Calu3 (cell line): ENCODE results near the gene PRSS3. TPM values are rescaled to one million over a fixed set of nuclear protein-coding genes. Genes with fewer than 3 reads are reported as not detected.
"Not testable (repeated sequence)": the region's sequence is repeated elsewhere in the genome, so short reads cannot be mapped to it uniquely, and the experiment has no call there.

ENCODE experiments used
- BruUV-seq: library from RNA; stranded (reverse); fragments of 400-500 nt; replicated peaks from 2 replicates; lab custom pipeline; 2021; lab: Mats Ljungman, UMichigan
- CTCF ChIA-PET: fragments of 300-600 bp; sonication (Branson Sonifier 250); formaldehyde crosslinking; loops from one replicate; lab custom pipeline; 2022; ENCODE audit warnings: antibody characterized with exemption; lab: Charles Lee
- DNase-seq: peaks from one replicate; pipeline ENCODE4 v3.0.0; 2022
- H3K27ac Mint-ChIP-seq: one replicate; pipeline ENCODE4 v1.8.0; 2022; ENCODE audit warnings: mixed read lengths; ENCODE audit not compliant: unreplicated experiment
- H3K27me3 Mint-ChIP-seq: one replicate; pipeline ENCODE4 v1.8.0; 2022; ENCODE audit warnings: mixed read lengths; ENCODE audit not compliant: unreplicated experiment
- H3K36me3 Mint-ChIP-seq: one replicate; pipeline ENCODE4 v1.8.0; 2022; ENCODE audit warnings: mild to moderate bottlenecking, moderate library complexity, mixed read lengths; ENCODE audit not compliant: insufficient read depth, unreplicated experiment
- H3K4me1 Mint-ChIP-seq: one replicate; pipeline ENCODE4 v1.8.0; 2022; ENCODE audit warnings: mild to moderate bottlenecking, low read depth, mixed read lengths; ENCODE audit not compliant: unreplicated experiment
- H3K4me3 Mint-ChIP-seq: one replicate; pipeline ENCODE4 v1.8.0; 2022; ENCODE audit warnings: mild to moderate bottlenecking, low read depth, moderate library complexity, mixed read lengths; ENCODE audit not compliant: unreplicated experiment
- H3K9me3 Mint-ChIP-seq: one replicate; pipeline ENCODE4 v1.8.0; 2022; ENCODE audit warnings: low read depth, mixed read lengths; ENCODE audit not compliant: unreplicated experiment
- CTCF ChIP-seq: fragments of 200-600 bp; IDR thresholded peaks from one replicate; pipeline ENCODE4 v1.8.0; 2022; ENCODE audit warnings: antibody characterized with exemption; ENCODE audit not compliant: unreplicated experiment
- intact Hi-C: fragments of 100-400 bp; cut with micrococcal nuclease; formaldehyde crosslinking; loops from one replicate; pipeline ENCODE4 v1.10.0; 2022; ENCODE audit not compliant: unreplicated experiment
- total RNA-seq: library from RNA; stranded (reverse); gene quantifications from 2 replicates; pipeline ENCODE4 v1.2.3, GENCODE V29; 2022

The PRSS3 gene
- total RNA-seq, 1 experiment from 2014 or later, result 19.0 TPM

- no peaks in the 10 kb centered on the region for H3K27me3 Mint-ChIP-seq
- TF ChIP-seq CTCF, result no peak
- CTCF ChIA-PET, result no interaction called here
- no peaks in the 10 kb centered on the region for H3K9me3 Mint-ChIP-seq
- peaks cover 5% of the 10 kb centered on the region for H3K36me3 Mint-ChIP-seq
- intact Hi-C loops, result no loop called here
- BruUV-seq, result no TSS peak
- no peak for DNase-seq
- H3K4me1 Mint-ChIP-seq, result no peaks in the 10 kb centered on the region
- no peak overlapping the region for H3K4me3 Mint-ChIP-seq
- H3K27ac Mint-ChIP-seq, result no peak overlapping the region
Observed at GRCh38 chr9:33835625-33836260, 40.4 kb downstream of the PRSS3 start.

GRCh38 chr9:33836261-33836660 lies 40.9 kb downstream of the PRSS3 start:
- H3K27ac Mint-ChIP-seq, DNase-seq, H3K36me3 Mint-ChIP-seq, H3K4me1 Mint-ChIP-seq, H3K27me3 Mint-ChIP-seq, CTCF ChIA-PET, H3K9me3 Mint-ChIP-seq, BruUV-seq, H3K4me3 Mint-ChIP-seq, intact Hi-C loops: not testable (repeated sequence)

- DNase-seq, result no peak
- CTCF ChIA-PET, result no interaction called here
- TF ChIP-seq CTCF, result no peak
- Mint-ChIP-seq H3K4me1 (no peaks in the 10 kb centered on the region), H3K27me3 (no peaks in the 10 kb centered on the region), H3K27ac (no peak overlapping the region), H3K9me3 (no peaks in the 10 kb centered on the region), H3K36me3 (peaks cover 5% of the 10 kb centered on the region), H3K4me3 (no peak overlapping the region)
- BruUV-seq, result no TSS peak
- intact Hi-C loops, result no loop called here
Observed at GRCh38 chr9:33837138-33837537, 41.8 kb downstream of the PRSS3 start.

DNA sequence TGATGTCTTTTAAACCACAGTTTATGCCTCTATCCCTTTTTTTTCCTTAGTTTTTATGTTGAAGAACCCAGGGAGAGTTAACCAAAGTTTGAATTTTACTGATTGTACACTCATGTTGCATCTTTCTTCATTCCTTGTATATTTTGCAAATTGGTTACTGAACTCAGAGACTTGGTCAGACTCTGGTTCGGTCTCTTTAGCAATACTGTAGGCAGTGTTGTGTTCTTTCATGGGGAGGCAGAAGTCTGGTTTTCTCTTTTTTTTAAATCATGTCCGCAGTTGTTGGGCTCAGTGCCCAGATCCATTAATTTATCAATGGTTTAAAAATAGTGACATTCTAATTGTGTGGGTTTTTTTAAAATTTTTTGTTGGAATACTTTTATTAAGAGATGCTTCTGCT lies 45.0 kb downstream of the PRSS3 start:
- intact Hi-C loops, result no loop called here
- no peak for DNase-seq
- no peak for TF ChIP-seq CTCF
- Mint-ChIP-seq H3K27me3 (no peaks in the 10 kb centered on the region), H3K4me3 (no peak overlapping the region), H3K27ac (no peak overlapping the region), H3K36me3 (peaks cover 8% of the 10 kb centered on the region), H3K9me3 (no peaks in the 10 kb centered on the region), H3K4me1 (no peaks in the 10 kb centered on the region)
- BruUV-seq, result no TSS peak
- CTCF ChIA-PET, result no interaction called here

- H3K4me3 Mint-ChIP-seq, result no peak overlapping the region
- H3K4me1 Mint-ChIP-seq, result peaks cover 17% of the 10 kb centered on the region
- BruUV-seq, result no TSS peak
- H3K36me3 Mint-ChIP-seq, result peaks cover 8% of the 10 kb centered on the region
- no peak for DNase-seq
- CTCF ChIA-PET, result no interaction called here
- no peaks in the 10 kb centered on the region for H3K9me3 Mint-ChIP-seq
- intact Hi-C loops, result no loop called here
- H3K27me3 Mint-ChIP-seq, result no peaks in the 10 kb centered on the region
- no peak overlapping the region for H3K27ac Mint-ChIP-seq
- TF ChIP-seq CTCF, result no peak
Observed at GRCh38 chr9:33843312-33843961, 48.1 kb downstream of the PRSS3 start.
